ENCODE data around the gene CHN1. TPM values are rescaled to one million over a fixed set of nuclear protein-coding genes. Genes with fewer than 3 reads are reported as not detected.

CHN1 gene
- total and polyA plus RNA-seq, 2 of the 8 experiments (the other 6 are each of a cell fraction or from before 2014, with no cell fraction given), result 54.0 to 65.7 TPM

DNA sequence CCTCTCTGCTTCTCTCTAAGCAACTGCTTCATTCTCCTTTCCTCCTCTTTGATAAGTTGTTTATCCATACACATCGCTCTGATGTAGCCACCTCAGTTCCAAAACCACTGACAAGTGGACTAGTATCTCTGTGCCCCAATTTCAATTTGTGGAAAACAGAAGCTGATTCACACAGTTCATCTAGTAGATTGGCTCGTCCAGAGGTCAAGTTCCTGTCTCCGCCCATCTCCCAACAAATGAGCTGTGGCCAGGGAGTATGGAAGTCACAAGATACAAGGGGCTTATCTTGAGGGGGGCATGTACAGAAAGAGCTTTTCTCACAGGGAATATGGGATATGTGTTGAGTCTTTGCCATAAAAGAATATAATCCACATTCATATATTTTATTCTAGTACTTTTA lies 17.7 kb upstream of the CHN1 start:
- H2BK15ac ChIP-seq (ENCODE audit: low read length), result no peak overlapping the region
- no peaks in the 10 kb centered on the region for H3K23me2 ChIP-seq (ENCODE audit: low read depth, low read length)
- no peak overlapping the region for H4K91ac ChIP-seq (replicated peaks; ENCODE audit: insufficient read length, low read length)
- no peak overlapping the region for H2BK20ac ChIP-seq (ENCODE audit: low read length)
- H3K4me1 ChIP-seq (replicated peaks in 1 of 4; ENCODE audit: control insufficient read depth in 3 of 4, insufficient read depth in 4 of 4, low read length in 3 of 4), result no peaks in the 10 kb centered on the region
- no peak overlapping the region for H3K14ac ChIP-seq (ENCODE audit: insufficient read length)
- H3K4ac ChIP-seq (replicated peaks; ENCODE audit: insufficient read length, low read depth, low read length), result no peak overlapping the region
- 84% methylated on average over 3 of the region's 3 CpGs; no CpG with 5 or more reads in 1 of the 2 experiments for WGBS, 2 experiments (ENCODE audit: extremely low coverage in 1 of 2, insufficient coverage in 1 of 2, insufficient read length in 1 of 2, insufficient replicate concordance in 2 of 2, low coverage in 1 of 2, low lambda C conversion rate in 2 of 2, missing lambda C conversion rate in 1 of 2)
- H2AK5ac ChIP-seq (ENCODE audit: low read depth, low read length), result no peak overlapping the region
- H4K8ac ChIP-seq (ENCODE audit: extremely low read depth, insufficient read depth, low read length), result no peak overlapping the region
- no peak overlapping the region for H2AFZ ChIP-seq (ENCODE audit: low read length)
- FAIRE-seq, result no peak
- no peaks in the 10 kb centered on the region; a peak in 1 of 4 replicates for H3K9me3 ChIP-seq (ENCODE audit: insufficient read depth in 2 of 2, low read depth in 1 of 2, low read length in 1 of 2)
- H3K4me3 ChIP-seq (ENCODE audit: extremely low read depth in 1 of 4, insufficient read depth in 2 of 4, low read depth in 3 of 4, low read length in 4 of 4), result no peak overlapping the region
- H3K4me2 ChIP-seq (ENCODE audit: insufficient read depth in 1 of 2, low read depth in 2 of 2, low read length in 2 of 2), result no peak overlapping the region
- no peaks in the 10 kb centered on the region for H3K36me3 ChIP-seq (ENCODE audit: control insufficient read depth in 2 of 4, insufficient read depth in 4 of 4, low read length in 3 of 4)
- H2BK120ac ChIP-seq (replicated peaks; ENCODE audit: low read depth, low read length), result no peak overlapping the region
- no peaks in the 10 kb centered on the region for H3K79me1 ChIP-seq (ENCODE audit: low read depth, low read length)
- H3K23ac ChIP-seq (ENCODE audit: insufficient read length), result no peak overlapping the region
- H3K79me2 ChIP-seq (ENCODE audit: control insufficient read depth in 1 of 2, insufficient read depth in 2 of 2, low read length in 2 of 2), result no peaks in the 10 kb centered on the region
- no peak overlapping the region for H3K9ac ChIP-seq (replicated peaks in 1 of 4; ENCODE audit: extremely low read depth in 1 of 4, low read depth in 3 of 4, low read length in 3 of 4)
- no peak overlapping the region for H2BK12ac ChIP-seq (ENCODE audit: low read depth, low read length)
- H2BK5ac ChIP-seq (ENCODE audit: low read depth, low read length), result no peak overlapping the region
- TF ChIP-seq RNF2 (IDR thresholded peaks at IDR 0.05; ENCODE audit: borderline replicate concordance, low read depth, low read length, missing control alignments, poor library complexity, severe bottlenecking) (no peak), ASH2L (IDR thresholded peaks at IDR 0.05; ENCODE audit: low read length) (no peak), CBX5 (IDR thresholded peaks at IDR 0.05; ENCODE audit: low read depth, low read length) (no peak), POLR2A (IDR thresholded peaks at IDR 0.05; ENCODE audit: control extremely low read depth in 1 of 2, low read depth in 2 of 2, low read length in 2 of 2) (no peak)
- H3K18ac ChIP-seq (ENCODE audit: extremely low read depth, low read length), result no peak overlapping the region
- DNase-seq (ENCODE audit: low read depth in 1 of 2, low spot score in 2 of 2), result no peak
- H3K27me3 ChIP-seq (replicated peaks in 1 of 4; ENCODE audit: control insufficient read depth in 3 of 4, extremely low read depth in 1 of 4, insufficient read depth in 3 of 4, low read length in 3 of 4), result no peaks in the 10 kb centered on the region
- no peak overlapping the region for H3K27ac ChIP-seq (ENCODE audit: low read depth, low read length)
- no peaks in the 10 kb centered on the region for H4K20me1 ChIP-seq (replicated peaks in 1 of 2; ENCODE audit: control insufficient read depth in 1 of 2, insufficient read depth in 2 of 2, low read length in 2 of 2)
- ChIA-PET CTCF (ENCODE audit: partially characterized antibody) (interaction anchor here (1.1 to 1.6 kb wide), 2 partner anchors 9 to 323 kb away, joined by 4 to 6 read pairs; no protein-coding TSS in a partner anchor), POLR2A (ENCODE audit: partially characterized antibody) (interaction anchor here (1.0 to 1.2 kb wide), 2 partner anchors 13 to 16 kb away, joined by 3 to 4 read pairs; no protein-coding TSS in a partner anchor)
- H4K5ac ChIP-seq (ENCODE audit: insufficient read length, low read depth, low read length), result no peak overlapping the region
- H3K56ac ChIP-seq (replicated peaks; ENCODE audit: insufficient read length, low read depth, low read length), result no peak overlapping the region

All from H1 (cell line).